ENCODE results near the gene RAMAC.

DNA sequence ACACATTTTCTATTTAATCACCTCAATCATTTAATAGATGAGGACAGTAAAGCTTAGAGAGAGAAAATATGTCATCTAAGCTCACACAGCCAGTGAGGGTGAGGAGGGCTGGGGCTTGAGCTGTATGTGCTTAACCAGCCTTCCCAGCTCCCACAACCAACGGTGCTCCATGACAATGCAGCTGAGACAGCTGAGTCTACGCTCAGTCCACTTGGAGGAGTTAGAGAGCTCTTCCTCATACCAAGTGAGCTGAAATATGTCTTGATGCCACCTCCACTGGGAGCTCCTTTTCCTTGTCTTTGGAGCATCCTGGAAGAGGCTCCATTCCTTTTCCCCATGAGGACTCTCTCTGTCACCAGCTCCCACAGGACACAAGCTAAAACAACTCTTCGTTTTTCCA is 42.8 kb upstream of the RAMAC start:
- no peak for TF ChIP-seq CTCF (conservative IDR thresholded peaks at IDR 0.05)
- TF ChIP-seq EZH2 (IDR thresholded peaks at IDR 0.05; ENCODE audit: low read depth): no peak
